Natural killer cell (primary cell): ENCODE measurements around the gene KCNJ6. TPM values are rescaled to one million over a fixed set of nuclear protein-coding genes. Genes with fewer than 3 reads are reported as not detected.

Experiments used
- ATAC-seq, 3 donors: fragments of 150-1000 bp in 2 of 3; fragments of 200-7000 bp in 1 of 3; cut with Tn5 transposase; 1 replicate in 1 of 3; 2 replicates in 2 of 3; pipeline ENCODE4 v1.10.0; 2021; ENCODE audit warnings: mild to moderate bottlenecking in 2 of 3, moderate library complexity in 2 of 3
- DNase-seq, 2 donors: peaks; one replicate each; pipeline versions ENCODE4 v3.0.0 to v3.0.0-alpha.2; 2013 to 2021; ENCODE audit warnings: mixed read lengths in 1 of 2
- H3K27ac ChIP-seq: one replicate; pipeline ENCODE4 v1.5.1; 2013; ENCODE audit warnings: mild to moderate bottlenecking, low read length
- H3K27me3 ChIP-seq: one replicate; pipeline ENCODE4 v1.6.1; 2013; ENCODE audit warnings: low read length; ENCODE audit not compliant: control insufficient read depth, insufficient read depth
- H3K36me3 ChIP-seq: one replicate; pipeline ENCODE4 v1.6.1; 2013; ENCODE audit warnings: low read length; ENCODE audit not compliant: control insufficient read depth, insufficient read depth
- H3K4me1 ChIP-seq: one replicate; pipeline ENCODE4 v1.6.1; 2013; ENCODE audit warnings: low read length; ENCODE audit not compliant: control insufficient read depth, insufficient read depth
- H3K4me3 ChIP-seq: one replicate; pipeline ENCODE4 v1.5.1; 2013; ENCODE audit warnings: low read length
- H3K9me3 ChIP-seq: one replicate; pipeline ENCODE4 v1.6.1; 2013; ENCODE audit warnings: low read length; ENCODE audit not compliant: control insufficient read depth, insufficient read depth
- H3K27ac Mint-ChIP-seq, 2 donors: one replicate each; pipeline ENCODE4 v1.8.0; 2022; ENCODE audit warnings: mild to moderate bottlenecking in 2 of 2, mixed read lengths in 2 of 2, moderate library complexity in 1 of 2
- H3K27me3 Mint-ChIP-seq, 2 donors: one replicate each; pipeline ENCODE4 v1.8.0; 2022; ENCODE audit warnings: low read depth in 2 of 2, mixed read lengths in 2 of 2
- H3K36me3 Mint-ChIP-seq: one replicate; pipeline ENCODE4 v1.8.0; 2022; ENCODE audit warnings: mixed read lengths
- H3K4me1 Mint-ChIP-seq, 2 donors: one replicate each; pipeline ENCODE4 v1.8.0; 2022; ENCODE audit warnings: mixed read lengths in 2 of 2
- H3K4me3 Mint-ChIP-seq: one replicate; pipeline ENCODE4 v1.8.0; 2022; ENCODE audit warnings: mild to moderate bottlenecking, moderate library complexity, mixed read lengths
- H3K9me3 Mint-ChIP-seq, 2 donors: one replicate each; pipeline ENCODE4 v1.8.0; 2022; ENCODE audit warnings: mixed read lengths in 2 of 2
- CTCF ChIP-seq: fragments of 200-600 bp; IDR thresholded peaks from one replicate; pipeline ENCODE4 v1.8.0; 2022; ENCODE audit warnings: antibody characterized with exemption
- WGBS: methylation state at CpG from one replicate; pipeline ENCODE4 v1.1.7; 2013; ENCODE audit warnings: missing lambda C conversion rate; ENCODE audit not compliant: insufficient coverage; 5-methylcytosine and 5-hydroxymethylcytosine counted together
- intact Hi-C: fragments of 100-400 bp; cut with micrococcal nuclease; formaldehyde crosslinking; loops from one replicate; pipeline ENCODE4 v1.14.2; 2022
- total RNA-seq, 4 donors: library from RNA; stranded (reverse); fragments of 120-200 nt in 1 of 4; gene quantifications; one replicate each; pipeline versions ENCODE4 v1.2.3 to v1.2.4, GENCODE V29; 2013 to 2022

KCNJ6 gene
- total RNA-seq, 3 donors from 2014 or later (not counting 1 experiment from before 2014, with no cell fraction given) = not detected

- no peaks in the 10 kb centered on the region for H3K4me1 Mint-ChIP-seq
- H3K27me3 Mint-ChIP-seq = peaks cover 20 to 27% of the 10 kb centered on the region in 2 donors
- intact Hi-C loops = no loop called here
Observed at GRCh38 chr21:37744551-37744950, 171.7 kb downstream of the KCNJ6 start.

GRCh38 chr21:37742532-37742931 lies 173.7 kb downstream of the KCNJ6 start:
- WGBS = 53% methylated on average over 1 of the region's 1 CpG
- Mint-ChIP-seq H3K4me3 (no peak overlapping the region), H3K27ac (no peak overlapping the region), H3K4me1 (no peaks in the 10 kb centered on the region), H3K36me3 (no peaks in the 10 kb centered on the region), H3K27me3 (peaks cover 20 to 26% of the 10 kb centered on the region in 2 donors), H3K9me3 (no peaks in the 10 kb centered on the region)
- H3K4me3 ChIP-seq = no peak overlapping the region
- H3K36me3 ChIP-seq = no peaks in the 10 kb centered on the region
- no peaks in the 10 kb centered on the region for H3K27me3 ChIP-seq
- H3K9me3 ChIP-seq = no peaks in the 10 kb centered on the region
- no peak overlapping the region for H3K27ac ChIP-seq
- no peak for TF ChIP-seq CTCF
- ATAC-seq = no peak
- intact Hi-C loops = no loop called here
- no peaks in the 10 kb centered on the region for H3K4me1 ChIP-seq
- no peak for DNase-seq

More at GRCh38 chr21:37744551-37744950, 171.7 kb downstream of the KCNJ6 start:
- Mint-ChIP-seq H3K36me3 (no peaks in the 10 kb centered on the region), H3K27ac (no peak overlapping the region), H3K4me3 (no peak overlapping the region), H3K9me3 (no peaks in the 10 kb centered on the region)
- Histone ChIP-seq H3K9me3 (no peaks in the 10 kb centered on the region), H3K4me3 (no peak overlapping the region), H3K27ac (no peak overlapping the region), H3K4me1 (no peaks in the 10 kb centered on the region), H3K27me3 (no peaks in the 10 kb centered on the region), H3K36me3 (no peaks in the 10 kb centered on the region)
- 83% methylated on average over 2 of the region's 2 CpGs for WGBS
- DNase-seq (no peak), ATAC-seq (no peak)
- TF ChIP-seq CTCF = no peak

GRCh38 chr21:37742115-37742514 lies 174.1 kb downstream of the KCNJ6 start:
- Histone ChIP-seq H3K4me1 (no peaks in the 10 kb centered on the region), H3K27ac (no peak overlapping the region), H3K36me3 (no peaks in the 10 kb centered on the region), H3K9me3 (no peaks in the 10 kb centered on the region), H3K27me3 (no peaks in the 10 kb centered on the region), H3K4me3 (no peak overlapping the region)
- ATAC-seq (no peak), DNase-seq (no peak)
- TF ChIP-seq CTCF = no peak
- H3K27ac Mint-ChIP-seq = no peak overlapping the region
- H3K9me3 Mint-ChIP-seq = no peaks in the 10 kb centered on the region
- intact Hi-C loops = no loop called here
- no peak overlapping the region for H3K4me3 Mint-ChIP-seq
- peaks cover 23 to 24% of the 10 kb centered on the region in 2 donors for H3K27me3 Mint-ChIP-seq
- no peaks in the 10 kb centered on the region for H3K4me1 Mint-ChIP-seq
- no peaks in the 10 kb centered on the region for H3K36me3 Mint-ChIP-seq

GRCh38 chr21:37737996-37738395 lies 178.3 kb downstream of the KCNJ6 start:
- H3K4me1 Mint-ChIP-seq = no peaks in the 10 kb centered on the region
- no peaks in the 10 kb centered on the region for H3K9me3 Mint-ChIP-seq
- H3K27me3 Mint-ChIP-seq = peaks cover 24 to 29% of the 10 kb centered on the region in 2 donors
- H3K27ac Mint-ChIP-seq = no peak overlapping the region
- Histone ChIP-seq H3K4me1 (no peaks in the 10 kb centered on the region), H3K27ac (no peak overlapping the region), H3K4me3 (no peak overlapping the region), H3K9me3 (no peaks in the 10 kb centered on the region), H3K27me3 (no peaks in the 10 kb centered on the region), H3K36me3 (no peaks in the 10 kb centered on the region)
- WGBS = 37% methylated on average over 2 of the region's 2 CpGs
- no peak for TF ChIP-seq CTCF
- DNase-seq (no peak), ATAC-seq (no peak)
- H3K4me3 Mint-ChIP-seq = no peak overlapping the region
- no peaks in the 10 kb centered on the region for H3K36me3 Mint-ChIP-seq
- intact Hi-C loops = no loop called here
